HG03457 (cell line): ENCODE results near the gene BBS2.

ENCODE experiments used
- ATAC-seq: cut with Tn5 transposase; IDR thresholded peaks from one replicate; pipeline ENCODE4 v1.9.1; 2021; ENCODE audit warnings: moderate number of reproducible peaks; ENCODE audit not compliant: unreplicated experiment

The BBS2 gene

GRCh38 chr16:56519459-56520250 lies at the start of gene BBS2:
Gene BBS2, minus strand, starts transcription at chr16:56520024. Its CDS starts 162 bp downstream, at chr16:56519862.
- peak; percentile 71 for ATAC-seq

- no peak for ATAC-seq
Observed at GRCh38 chr16:56564793-56565477, 45.1 kb upstream of the BBS2 start, which contains the start of gene MT4. Gene MT4, plus strand, starts transcription at chr16:56565073. Its CDS starts 56 bp downstream, at chr16:56565129.

- no peak for ATAC-seq
Observed at GRCh38 chr16:56561126-56561525, 41.3 kb upstream of the BBS2 start.

GRCh38 chr16:56560447-56560846 lies 40.6 kb upstream of the BBS2 start:
- ATAC-seq, result no peak

GRCh38 chr16:56559109-56559508 lies 39.3 kb upstream of the BBS2 start:
- ATAC-seq, result no peak

- no peak for ATAC-seq
Observed at GRCh38 chr16:56558024-56558747, 38.4 kb upstream of the BBS2 start.

- ATAC-seq, result no peak
Observed at GRCh38 chr16:56554441-56554840, 34.6 kb upstream of the BBS2 start.

- ATAC-seq, result no peak
Observed at GRCh38 chr16:56551796-56552738, 32.2 kb upstream of the BBS2 start.

GRCh38 chr16:56549744-56550385 lies 30.0 kb upstream of the BBS2 start:
- ATAC-seq, result no peak

GRCh38 chr16:56549161-56549560 lies 29.3 kb upstream of the BBS2 start:
- no peak for ATAC-seq

GRCh38 chr16:56547949-56548567 lies 28.2 kb upstream of the BBS2 start:
- ATAC-seq, result no peak

GRCh38 chr16:56547120-56547948 lies 27.5 kb upstream of the BBS2 start:
- ATAC-seq, result no peak

- ATAC-seq, result no peak
Observed at GRCh38 chr16:56542039-56542438, 22.2 kb upstream of the BBS2 start.

- no peak for ATAC-seq
Observed at GRCh38 chr16:56539656-56540055, 19.8 kb upstream of the BBS2 start.

- no peak for ATAC-seq
Observed at GRCh38 chr16:56538331-56538730, 18.5 kb upstream of the BBS2 start.

GRCh38 chr16:56534847-56535383 lies 15.1 kb upstream of the BBS2 start:
- no peak for ATAC-seq

- no peak for ATAC-seq
Observed at GRCh38 chr16:56532714-56533113, 12.9 kb upstream of the BBS2 start.

- ATAC-seq, result no peak
Observed at GRCh38 chr16:56530872-56531271, 11.0 kb upstream of the BBS2 start.
